GM19467 (cell line): ENCODE results near the gene LRRC8D.
"Not testable (repeated sequence)": the region's sequence is repeated elsewhere in the genome, so short reads cannot be mapped to it uniquely, and the experiment has no call there.

ENCODE experiments used
- ATAC-seq: cut with Tn5 transposase; IDR thresholded peaks from one replicate; pipeline ENCODE4 v1.9.1; 2021; ENCODE audit warnings: mild to moderate bottlenecking, moderate library complexity; ENCODE audit not compliant: unreplicated experiment

Gene LRRC8D

GRCh38 chr1:89982846-89983245 lies 162.0 kb downstream of the LRRC8D start:
- ATAC-seq, result not testable (repeated sequence)

- not testable (repeated sequence) for ATAC-seq
These were observed 163.8 kb downstream of the LRRC8D start for GRCh38 chr1:89984564-89985116.

- no peak for ATAC-seq
These were observed 165.2 kb downstream of the LRRC8D start for GRCh38 chr1:89986020-89986419.
